GM12875 (cell line): Measurements from ENCODE around the gene SPTSSB.

Experiments
- H3K4me3 ChIP-seq: one replicate; pipeline ENCODE4 v1.5.1; 2011; ENCODE audit warnings: low read depth, low read length, control low read depth
- CTCF ChIP-seq: IDR thresholded peaks from 2 replicates; pipeline ENCODE4 v1.5.1; 2011; ENCODE audit warnings: low read depth, mild to moderate bottlenecking, control low read depth, inconsistent platforms, low read length, moderate library complexity, borderline replicate concordance; ENCODE audit not compliant: insufficient read depth

The SPTSSB gene

GRCh38 chr3:161405087-161405486, 33.8 kb upstream of the SPTSSB start:
- TF ChIP-seq CTCF: no peak
- no peak overlapping the region for H3K4me3 ChIP-seq

GRCh38 chr3:161403251-161403650, 31.9 kb upstream of the SPTSSB start:
- no peak overlapping the region for H3K4me3 ChIP-seq
- TF ChIP-seq CTCF: no peak

- H3K4me3 ChIP-seq: no peak overlapping the region
- no peak for TF ChIP-seq CTCF
Measured at GRCh38 chr3:161401389-161401788, 30.1 kb upstream of the SPTSSB start.

GRCh38 chr3:161400650-161401049, 29.3 kb upstream of the SPTSSB start:
- TF ChIP-seq CTCF: no peak
- H3K4me3 ChIP-seq: no peak overlapping the region

GRCh38 chr3:161395115-161396012, 24.0 kb upstream of the SPTSSB start:
- TF ChIP-seq CTCF: no peak
- H3K4me3 ChIP-seq: no peak overlapping the region

GRCh38 chr3:161393803-161394202, 22.5 kb upstream of the SPTSSB start:
- H3K4me3 ChIP-seq: no peak overlapping the region
- no peak for TF ChIP-seq CTCF

GRCh38 chr3:161393310-161393709, 22.0 kb upstream of the SPTSSB start:
- H3K4me3 ChIP-seq: no peak overlapping the region
- no peak for TF ChIP-seq CTCF
